ENCODE results near the gene SPI1.

DNA sequence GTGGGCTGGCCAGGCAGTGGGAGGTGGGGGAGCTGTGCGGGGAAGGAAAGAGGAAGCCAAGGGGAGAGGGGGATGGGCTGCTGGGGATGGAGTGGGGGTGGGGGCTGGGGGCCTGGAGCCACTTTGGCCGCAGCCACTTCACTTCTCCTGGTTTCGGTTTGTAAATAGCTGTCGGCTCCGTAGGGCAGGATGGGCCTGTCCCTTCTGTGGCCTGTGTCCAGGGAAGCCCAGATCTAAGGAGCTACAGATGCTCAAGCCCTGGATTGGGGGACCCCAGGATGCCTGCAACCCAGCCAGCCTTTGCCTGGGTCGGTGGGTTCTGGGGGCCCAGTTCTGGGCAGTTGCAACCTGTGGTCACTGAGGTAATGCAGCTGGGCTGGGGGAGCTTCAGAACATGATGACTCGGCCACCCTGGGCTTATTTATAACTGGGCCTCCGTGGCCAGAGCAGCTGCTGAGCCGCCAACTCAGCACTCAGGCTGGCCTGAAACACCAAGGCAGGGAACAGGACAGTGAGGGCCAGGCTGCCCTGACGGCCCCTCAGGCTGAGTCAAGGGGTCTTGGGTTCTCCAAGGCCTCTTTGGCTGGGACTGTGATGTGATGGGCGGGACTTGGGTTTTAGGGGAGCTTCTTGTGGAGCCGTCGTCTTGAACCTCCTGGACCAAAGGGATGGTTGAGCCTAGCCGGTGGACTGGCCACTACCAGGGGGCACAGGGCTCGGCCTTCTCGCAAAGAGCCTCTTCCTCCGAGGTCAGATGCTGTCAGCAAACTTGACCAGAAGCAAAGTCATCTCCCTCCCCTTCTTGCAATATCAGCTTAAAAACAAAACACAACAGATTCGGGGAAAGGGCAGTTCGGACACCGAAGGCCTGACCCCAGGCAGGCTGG is 15.1 kb upstream of the SPI1 start:
- TF ChIP-seq REST (IDR thresholded peaks at IDR 0.05) (no peak), POLR2A (IDR thresholded peaks at IDR 0.05; ENCODE audit: low read length) (no peak), MAFK (IDR thresholded peaks at IDR 0.05; ENCODE audit: partially characterized antibody) (no peak), CTCF (IDR thresholded peaks at IDR 0.05) (no peak), POLR2AphosphoS2 (conservative IDR thresholded peaks at IDR 0.05; ENCODE audit: low read length) (no peak), RCOR1 (IDR thresholded peaks at IDR 0.05; ENCODE audit: low read depth, low read length) (no peak), ESRRA (IDR thresholded peaks at IDR 0.05; ENCODE audit: borderline replicate concordance, low read length) (no peak), JUN (IDR thresholded peaks at IDR 0.05) (no peak), CBX2 (IDR thresholded peaks at IDR 0.05; ENCODE audit: borderline replicate concordance, low read depth) (no peak), ZNF302 (CRISPR knock-in tag; IDR thresholded peaks at IDR 0.05) (no peak), HOXA7 (CRISPR knock-in tag; IDR thresholded peaks at IDR 0.05) (no peak)
- TF ChIP-seq, protein P1, sequence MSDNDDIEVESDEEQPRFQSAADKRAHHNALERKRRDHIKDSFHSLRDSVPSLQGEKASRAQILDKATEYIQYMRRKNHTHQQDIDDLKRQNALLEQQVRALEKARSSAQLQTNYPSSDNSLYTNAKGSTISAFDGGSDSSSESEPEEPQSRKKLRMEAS (IDR thresholded peaks at IDR 0.05): no peak

Data from A549 (cell line).